A549 (cell line): ENCODE measurements around the gene PRR22.

ENCODE experiments used
- JUN ChIP-seq, 2 experiments: fragments of >200 bp; sonication (Bioruptor Twin); formaldehyde crosslinking; IDR thresholded peaks; 2 replicates in 1 of 2; 3 replicates in 1 of 2; pipeline ENCODE4 v1.6.1; 2016 to 2017
- POLR2A ChIP-seq: IDR thresholded peaks from 2 replicates; pipeline ENCODE4 v1.6.1; 2012; ENCODE audit warnings: mild to moderate bottlenecking, low read length
- RFX5 ChIP-seq: fragments of 450-650 bp; IDR thresholded peaks from 2 replicates; pipeline ENCODE4 v1.7.1; 2014; ENCODE audit warnings: antibody characterized with exemption, mild to moderate bottlenecking, moderate library complexity

DNA sequence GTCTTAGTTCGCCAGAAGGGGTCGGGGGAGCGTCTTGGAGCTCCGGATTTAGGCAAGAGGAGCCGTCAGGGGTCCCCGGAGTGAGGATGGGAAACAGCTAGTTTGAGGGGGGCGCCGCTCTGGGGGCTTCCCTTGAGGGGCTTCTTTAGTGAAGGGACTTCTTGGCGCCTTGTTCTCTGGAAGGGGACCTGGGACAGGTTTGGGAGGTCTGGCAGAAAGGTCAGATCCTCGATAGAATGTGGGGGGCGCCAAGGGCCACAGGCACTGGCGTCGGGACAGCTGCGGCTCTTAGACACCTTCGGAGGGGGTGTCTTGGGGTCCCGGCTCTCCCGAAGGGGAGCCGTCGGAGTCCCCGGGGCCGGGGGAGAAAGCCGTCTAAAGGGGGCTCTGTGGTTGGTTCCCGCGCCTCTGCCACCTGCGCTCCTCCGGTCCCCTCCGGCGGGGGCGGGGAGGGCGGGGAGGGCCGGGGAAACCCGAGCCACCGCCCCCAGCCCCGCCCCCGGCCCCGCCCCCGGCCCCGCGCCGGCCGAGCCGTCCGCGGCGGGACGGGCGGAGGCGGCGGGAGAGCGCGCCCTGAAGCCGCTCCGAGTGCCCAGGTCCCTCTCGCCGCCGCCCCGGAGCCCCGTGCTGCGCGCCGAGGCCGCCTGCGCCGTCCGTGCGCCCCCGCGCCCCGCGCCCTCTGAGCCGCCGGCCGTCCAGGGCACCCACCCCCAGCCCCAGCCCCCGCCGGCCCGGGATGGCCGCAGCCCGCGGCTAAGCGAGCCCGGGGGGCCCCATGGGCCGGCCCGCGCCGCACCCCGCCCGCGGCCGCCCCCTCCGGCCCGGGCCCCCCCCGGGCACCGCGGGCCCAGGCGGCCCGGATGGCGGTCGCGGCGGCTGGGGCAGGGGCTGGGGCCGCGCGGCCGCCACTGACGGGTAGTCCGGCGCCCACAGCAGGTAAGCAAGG is 20.2 kb upstream of the PRR22 start, which contains the start of gene NRTN:
- TF ChIP-seq RFX5 (no peak), POLR2A (no peak), JUN (IDR thresholded peaks at IDR 0.05) (no peak)
